Mononuclear cell (primary cell): Measurements from ENCODE around the gene RIMS1. TPM values are rescaled to one million over a fixed set of nuclear protein-coding genes. Genes with fewer than 3 reads are reported as not detected.

Source experiments
- H3K27me3 ChIP-seq: 2 replicates; pipeline ENCODE4 v1.6.0; 2011; ENCODE audit warnings: low read length, control low read depth; ENCODE audit not compliant: insufficient read depth
- H3K4me1 ChIP-seq: 2 replicates; pipeline ENCODE4 v1.5.1; 2011; ENCODE audit warnings: mild to moderate bottlenecking, low read length, control low read depth; ENCODE audit not compliant: insufficient read depth
- H3K4me3 ChIP-seq: 2 replicates; pipeline ENCODE4 v1.5.1; 2011; ENCODE audit warnings: mild to moderate bottlenecking, low read length, moderate library complexity
- H3K9me3 ChIP-seq: 2 replicates; pipeline ENCODE4 v1.5.1; 2011; ENCODE audit warnings: low read depth, mild to moderate bottlenecking, control low read depth, low read length
- total RNA-seq: library from RNA; depleted of rRNA; stranded (reverse); fragments of >200 nt; gene quantifications from one replicate; pipeline ENCODE4 v1.2.3, GENCODE V29; 2012

RIMS1 gene, protein sequence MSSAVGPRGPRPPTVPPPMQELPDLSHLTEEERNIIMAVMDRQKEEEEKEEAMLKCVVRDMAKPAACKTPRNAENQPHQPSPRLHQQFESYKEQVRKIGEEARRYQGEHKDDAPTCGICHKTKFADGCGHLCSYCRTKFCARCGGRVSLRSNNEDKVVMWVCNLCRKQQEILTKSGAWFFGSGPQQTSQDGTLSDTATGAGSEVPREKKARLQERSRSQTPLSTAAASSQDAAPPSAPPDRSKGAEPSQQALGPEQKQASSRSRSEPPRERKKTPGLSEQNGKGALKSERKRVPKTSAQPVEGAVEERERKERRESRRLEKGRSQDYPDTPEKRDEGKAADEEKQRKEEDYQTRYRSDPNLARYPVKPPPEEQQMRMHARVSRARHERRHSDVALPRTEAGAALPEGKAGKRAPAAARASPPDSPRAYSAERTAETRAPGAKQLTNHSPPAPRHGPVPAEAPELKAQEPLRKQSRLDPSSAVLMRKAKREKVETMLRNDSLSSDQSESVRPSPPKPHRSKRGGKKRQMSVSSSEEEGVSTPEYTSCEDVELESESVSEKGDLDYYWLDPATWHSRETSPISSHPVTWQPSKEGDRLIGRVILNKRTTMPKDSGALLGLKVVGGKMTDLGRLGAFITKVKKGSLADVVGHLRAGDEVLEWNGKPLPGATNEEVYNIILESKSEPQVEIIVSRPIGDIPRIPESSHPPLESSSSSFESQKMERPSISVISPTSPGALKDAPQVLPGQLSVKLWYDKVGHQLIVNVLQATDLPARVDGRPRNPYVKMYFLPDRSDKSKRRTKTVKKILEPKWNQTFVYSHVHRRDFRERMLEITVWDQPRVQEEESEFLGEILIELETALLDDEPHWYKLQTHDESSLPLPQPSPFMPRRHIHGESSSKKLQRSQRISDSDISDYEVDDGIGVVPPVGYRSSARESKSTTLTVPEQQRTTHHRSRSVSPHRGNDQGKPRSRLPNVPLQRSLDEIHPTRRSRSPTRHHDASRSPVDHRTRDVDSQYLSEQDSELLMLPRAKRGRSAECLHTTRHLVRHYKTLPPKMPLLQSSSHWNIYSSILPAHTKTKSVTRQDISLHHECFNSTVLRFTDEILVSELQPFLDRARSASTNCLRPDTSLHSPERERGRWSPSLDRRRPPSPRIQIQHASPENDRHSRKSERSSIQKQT (N-terminal part only)
- total RNA-seq = under 0.01 TPM

- no peak within 1 kb of the TSS for H3K4me3 ChIP-seq
- H3K4me1 ChIP-seq = no peaks in the 10 kb centered on the region
These were observed at the start of gene RIMS1 for GRCh38 chr6:71886184-71887005. Gene RIMS1, plus strand, starts transcription at chr6:71886550. Its CDS starts 474 bp downstream, at chr6:71887024.

DNA sequence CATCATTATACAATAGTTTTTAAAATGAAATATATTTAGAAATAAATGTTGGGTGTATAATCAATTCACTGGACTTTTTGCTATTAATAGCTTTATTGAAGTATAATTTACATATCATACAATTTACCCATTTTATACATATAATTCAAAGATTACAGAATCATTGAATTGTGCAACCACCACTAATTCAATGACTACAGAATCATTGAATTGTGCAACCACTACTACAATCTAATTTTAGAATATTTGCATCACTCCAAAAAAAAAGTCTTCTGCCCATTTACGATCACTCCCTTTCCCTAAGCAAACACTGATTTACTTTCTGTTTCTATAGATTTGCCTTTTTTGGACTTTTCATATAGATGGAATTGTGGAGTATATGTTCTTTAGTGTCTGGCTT, 35.1 kb upstream of the RIMS1 start:
- H3K9me3 ChIP-seq = no peaks in the 10 kb centered on the region
- no peaks in the 10 kb centered on the region for H3K27me3 ChIP-seq
- H3K4me1 ChIP-seq = no peaks in the 10 kb centered on the region
- no peak overlapping the region for H3K4me3 ChIP-seq

More at GRCh38 chr6:71886184-71887005, at the start of gene RIMS1:
- Histone ChIP-seq H3K9me3 (no peaks in the 10 kb centered on the region), H3K27me3 (peaks cover 36% of the 10 kb centered on the region)

GRCh38 chr6:71852948-71853347, 33.4 kb upstream of the RIMS1 start:
- H3K27me3 ChIP-seq = no peaks in the 10 kb centered on the region
- no peaks in the 10 kb centered on the region for H3K4me1 ChIP-seq
- no peaks in the 10 kb centered on the region for H3K9me3 ChIP-seq
- no peak overlapping the region for H3K4me3 ChIP-seq

- no peak overlapping the region for H3K4me3 ChIP-seq
- no peaks in the 10 kb centered on the region for H3K4me1 ChIP-seq
- no peaks in the 10 kb centered on the region for H3K9me3 ChIP-seq
- H3K27me3 ChIP-seq = no peaks in the 10 kb centered on the region
These were observed 30.9 kb upstream of the RIMS1 start for GRCh38 chr6:71855406-71855805.

DNA sequence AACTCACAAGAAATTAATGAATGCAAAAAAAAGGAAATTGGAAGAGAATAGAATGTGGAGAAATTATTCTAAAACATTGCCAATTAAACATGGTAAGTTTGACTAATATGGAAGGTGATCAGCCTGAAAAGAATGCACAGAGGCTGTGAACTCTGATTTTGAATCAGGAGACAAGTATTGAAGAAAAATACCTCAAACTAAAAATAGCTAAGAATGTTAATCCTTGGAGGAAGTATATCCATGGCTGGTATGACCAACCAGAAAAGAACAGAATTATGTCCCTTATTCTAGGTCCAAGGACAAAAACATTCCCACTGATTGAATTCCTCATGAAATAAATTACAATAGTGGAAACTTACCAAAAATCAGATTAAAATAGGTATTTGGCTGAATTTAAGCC, 7.3 kb upstream of the RIMS1 start:
- no peak overlapping the region for H3K4me3 ChIP-seq
- no peaks in the 10 kb centered on the region for H3K9me3 ChIP-seq
- H3K4me1 ChIP-seq = no peaks in the 10 kb centered on the region
- peaks cover 2% of the 10 kb centered on the region for H3K27me3 ChIP-seq

DNA sequence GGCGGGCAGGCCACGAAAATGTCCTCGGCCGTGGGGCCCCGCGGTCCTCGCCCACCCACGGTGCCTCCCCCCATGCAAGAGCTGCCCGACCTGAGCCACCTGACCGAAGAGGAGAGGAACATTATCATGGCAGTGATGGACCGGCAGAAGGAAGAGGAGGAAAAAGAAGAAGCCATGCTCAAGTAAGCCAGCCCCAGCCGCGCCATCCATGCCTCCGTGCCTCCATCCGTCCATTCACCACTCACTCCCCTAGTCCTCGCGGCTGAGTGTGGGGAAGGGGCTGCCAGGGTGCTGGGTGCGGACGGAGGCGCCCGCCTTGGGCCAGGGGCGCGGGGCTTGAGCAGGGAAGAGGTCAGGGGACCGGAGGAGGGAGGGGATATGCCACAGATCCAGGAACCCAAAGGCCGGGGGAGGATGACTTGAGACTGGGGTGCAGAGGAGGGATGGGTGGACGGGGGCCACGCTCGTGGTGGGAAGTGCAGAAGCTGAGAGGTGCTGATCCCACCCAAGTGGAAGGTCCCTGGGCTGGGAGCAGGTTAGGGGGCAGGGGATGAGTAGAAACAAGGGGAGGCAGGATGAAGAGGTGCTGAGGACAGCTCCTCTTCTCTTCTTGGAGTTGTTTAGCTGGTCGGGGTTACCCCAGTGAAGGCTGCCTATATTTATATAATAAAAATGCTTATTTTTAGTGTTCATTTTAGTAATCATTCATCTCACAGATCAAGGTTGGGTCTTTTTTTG, 825 bp downstream of the RIMS1 start:
- Histone ChIP-seq H3K27me3 (peaks cover 36% of the 10 kb centered on the region), H3K4me1 (no peaks in the 10 kb centered on the region), H3K4me3 (no peak overlapping the region), H3K9me3 (no peaks in the 10 kb centered on the region)

DNA sequence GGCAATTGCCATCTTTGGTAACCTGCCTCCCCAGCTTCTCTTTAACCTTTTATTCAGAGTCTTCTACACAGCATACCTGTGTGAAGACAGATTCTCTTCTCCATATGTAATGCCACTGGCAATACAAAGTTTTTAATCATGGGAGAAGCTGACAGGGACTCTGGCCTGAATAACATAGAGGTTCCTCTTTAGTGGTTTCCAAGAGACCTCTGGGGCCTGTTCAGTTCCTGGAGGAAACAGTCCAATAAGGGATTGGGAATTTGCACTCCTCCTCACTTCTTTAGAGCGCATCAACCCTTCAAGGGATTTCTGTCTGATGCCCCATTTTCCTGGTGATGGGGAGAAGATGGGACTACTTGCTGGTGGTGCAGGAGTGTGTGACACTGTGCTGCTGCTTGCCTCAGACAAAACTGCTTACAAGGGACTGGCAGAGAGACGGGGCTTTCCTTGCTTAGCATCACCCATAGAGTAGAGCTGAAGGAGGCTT, 1.4 kb downstream of the RIMS1 start:
- peaks cover 36% of the 10 kb centered on the region for H3K27me3 ChIP-seq
- no peaks in the 10 kb centered on the region for H3K4me1 ChIP-seq
- H3K9me3 ChIP-seq = no peaks in the 10 kb centered on the region
- H3K4me3 ChIP-seq = no peak overlapping the region

GRCh38 chr6:71888756-71889340, 2.5 kb downstream of the RIMS1 start:
- Histone ChIP-seq H3K4me1 (no peaks in the 10 kb centered on the region), H3K4me3 (no peak overlapping the region), H3K27me3 (peaks cover 36% of the 10 kb centered on the region), H3K9me3 (no peaks in the 10 kb centered on the region)

DNA sequence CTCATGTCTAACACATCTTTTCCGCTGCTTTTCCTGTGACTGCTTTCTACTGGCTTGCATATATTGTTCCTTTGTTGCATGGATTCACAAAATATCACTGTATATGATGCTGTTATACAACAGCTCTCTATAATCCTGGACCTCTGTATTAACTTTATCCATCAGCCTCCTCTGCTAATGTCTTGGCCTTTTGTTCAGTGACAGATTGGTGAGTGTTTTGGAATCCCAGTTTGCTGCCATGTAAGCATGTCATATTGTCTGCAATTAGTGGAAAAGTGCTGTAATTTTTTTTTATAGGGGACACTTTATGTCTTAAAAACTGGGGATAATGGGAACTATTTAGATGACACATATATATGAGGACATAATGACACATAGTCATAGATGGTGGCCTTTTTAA, 3.0 kb downstream of the RIMS1 start:
- Histone ChIP-seq H3K9me3 (no peaks in the 10 kb centered on the region), H3K27me3 (peaks cover 32% of the 10 kb centered on the region), H3K4me3 (no peak overlapping the region), H3K4me1 (no peaks in the 10 kb centered on the region)

DNA sequence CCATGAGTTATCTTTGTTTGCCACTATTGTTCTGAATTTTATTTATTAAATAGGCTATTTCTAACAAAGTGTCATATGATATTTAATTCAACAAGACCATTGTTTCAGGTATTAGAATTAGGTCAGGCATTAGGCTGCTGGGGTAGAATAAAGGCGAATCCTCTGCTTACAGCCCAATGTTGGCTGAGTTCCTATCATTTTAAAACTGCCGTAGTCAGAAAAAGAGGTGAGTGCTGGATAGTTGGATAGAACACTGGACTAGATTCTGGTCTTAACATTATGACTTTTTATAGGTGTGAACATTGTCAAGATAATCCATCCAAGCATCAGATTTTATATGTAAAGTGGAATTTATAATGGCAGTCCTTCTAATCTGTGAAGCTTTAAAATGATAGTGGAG, 6.3 kb downstream of the RIMS1 start:
- Histone ChIP-seq H3K27me3 (peaks cover 10% of the 10 kb centered on the region), H3K9me3 (no peaks in the 10 kb centered on the region), H3K4me3 (no peak overlapping the region), H3K4me1 (no peaks in the 10 kb centered on the region)

DNA sequence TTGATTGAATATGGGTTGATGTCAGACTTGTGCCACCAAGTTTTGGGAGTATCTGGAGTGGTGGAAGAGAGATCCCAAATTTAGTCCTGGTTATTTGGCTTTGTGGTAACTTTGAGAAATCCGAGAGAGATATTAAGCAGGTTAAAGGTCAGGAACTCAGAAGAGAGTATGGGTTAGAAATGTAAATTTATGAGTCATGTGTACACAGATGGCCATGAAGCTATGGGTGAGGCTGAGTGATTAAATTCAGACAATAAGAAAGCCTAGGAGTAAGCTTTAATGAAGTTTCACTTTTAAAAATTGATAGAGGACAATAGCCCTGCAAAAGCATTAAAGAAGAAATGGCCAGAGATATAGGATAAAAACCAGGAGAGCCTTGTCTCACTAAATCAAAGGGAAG, 14.3 kb downstream of the RIMS1 start:
- Histone ChIP-seq H3K4me1 (no peaks in the 10 kb centered on the region), H3K4me3 (no peak overlapping the region), H3K27me3 (no peaks in the 10 kb centered on the region), H3K9me3 (no peaks in the 10 kb centered on the region)

GRCh38 chr6:71902261-71902660, 15.9 kb downstream of the RIMS1 start:
- no peaks in the 10 kb centered on the region for H3K27me3 ChIP-seq
- H3K9me3 ChIP-seq = no peaks in the 10 kb centered on the region
- no peaks in the 10 kb centered on the region for H3K4me1 ChIP-seq
- no peak overlapping the region for H3K4me3 ChIP-seq

DNA sequence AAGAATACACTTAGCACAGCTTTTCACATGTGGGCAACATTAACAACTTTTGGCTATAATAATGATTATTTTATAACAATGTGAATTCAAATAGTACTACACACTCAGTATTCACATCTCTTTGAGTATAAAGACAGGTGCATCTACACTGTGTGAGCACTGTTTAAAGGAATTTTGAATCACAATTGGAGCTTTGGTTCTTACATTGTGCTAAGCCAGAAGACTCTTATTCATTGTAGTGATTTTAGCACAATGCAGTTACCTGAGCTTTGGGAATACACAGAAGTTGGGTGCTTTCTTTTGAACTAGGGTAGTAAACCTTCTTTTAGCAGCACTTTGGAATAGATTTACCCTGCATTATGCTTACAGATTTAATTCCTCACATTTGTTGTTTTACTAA, 20.5 kb downstream of the RIMS1 start:
- H3K27me3 ChIP-seq = no peaks in the 10 kb centered on the region
- no peaks in the 10 kb centered on the region for H3K4me1 ChIP-seq
- no peaks in the 10 kb centered on the region for H3K9me3 ChIP-seq
- H3K4me3 ChIP-seq = no peak overlapping the region
